ENCODE measurements around the gene METTL27. TPM values are rescaled to one million over a fixed set of nuclear protein-coding genes. Genes with fewer than 3 reads are reported as not detected.

METTL27 gene
- polyA plus RNA-seq, 4 donors, result 0.89 to 14.4 (median 2.5) TPM

DNA sequence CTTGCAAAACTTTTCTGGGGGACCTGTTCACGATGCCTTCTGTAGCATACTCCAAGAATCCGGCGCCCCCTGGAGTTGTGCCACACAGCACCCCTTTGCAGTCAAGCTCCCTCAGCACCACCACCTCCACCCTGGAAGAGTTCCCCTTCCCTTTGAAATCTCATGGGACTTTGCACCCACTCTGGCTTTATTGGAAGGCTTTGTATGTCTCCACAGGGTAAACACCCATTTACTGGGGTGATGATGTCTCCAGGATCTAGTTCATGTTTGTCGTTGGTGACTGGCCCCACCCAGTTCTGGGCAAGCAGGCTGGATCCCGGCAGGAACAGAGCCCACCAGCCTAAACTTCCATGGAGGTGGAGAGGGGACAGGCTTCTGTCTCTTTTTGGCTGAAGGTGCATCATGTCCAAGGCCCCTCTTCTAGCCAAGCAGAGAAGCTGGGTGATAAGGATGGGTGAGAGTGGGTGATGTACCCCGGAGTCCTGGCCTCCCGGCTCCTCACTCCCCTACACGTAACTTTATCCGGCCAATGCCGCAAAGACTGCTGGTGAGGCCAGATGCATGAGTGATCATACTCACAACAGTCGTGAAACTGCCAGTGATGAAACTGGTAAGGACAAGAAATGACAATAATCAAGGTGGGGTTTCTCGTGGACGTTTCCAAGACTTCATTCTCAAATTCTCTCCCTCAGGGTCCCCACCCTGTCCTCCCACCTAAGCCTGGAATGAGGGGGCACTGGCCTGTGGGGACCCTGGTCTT lies 12.2 kb downstream of the METTL27 start:
- FAIRE-seq (no peak), DNase-seq (peak; percentile 95 to 98)
- H3K27me3 ChIP-seq (ENCODE audit: control insufficient read depth in 3 of 3, insufficient read depth in 3 of 3, low read length in 3 of 3), result no peaks in the 10 kb centered on the region
- H3K4me1 ChIP-seq (ENCODE audit: control insufficient read depth in 3 of 3, insufficient read depth in 2 of 3, low read depth in 1 of 3, low read length in 2 of 3), result peaks cover 2 to 46% (median 3%) of the 10 kb centered on the region in 3 donors
- peaks cover 0 to 10% of the 10 kb centered on the region in 2 donors for H3K9me3 ChIP-seq (ENCODE audit: control insufficient read depth in 2 of 2, insufficient read depth in 1 of 2, low read depth in 1 of 2, low read length in 1 of 2)
- peak overlapping the region; percentile 31 to 88 (median 36) for H3K4me3 ChIP-seq (ENCODE audit: low read depth in 1 of 3, low read length in 3 of 3)
- peaks cover 0 to 26% (median 2%) of the 10 kb centered on the region in 3 donors for H3K36me3 ChIP-seq (ENCODE audit: control insufficient read depth in 3 of 3, insufficient read depth in 2 of 3, low read depth in 1 of 3, low read length in 3 of 3)
- 7 to 53% (median 27%) methylated on average over 13 of the region's 13 CpGs for WGBS, 3 donors
- peak overlapping the region; percentile 90 to 100 (median 97) for H3K27ac ChIP-seq (ENCODE audit: low read depth in 1 of 3, low read length in 2 of 3)

- 22 to 41% (median 28%) methylated on average over 7 of the region's 7 CpGs for WGBS, 3 donors
- Histone ChIP-seq H3K36me3 (ENCODE audit: control insufficient read depth in 3 of 3, insufficient read depth in 2 of 3, low read depth in 1 of 3, low read length in 3 of 3) (peaks cover 0 to 24% (median 2%) of the 10 kb centered on the region in 3 donors), H3K9me3 (ENCODE audit: control insufficient read depth in 2 of 2, insufficient read depth in 1 of 2, low read depth in 1 of 2, low read length in 1 of 2) (peaks cover 0 to 5% of the 10 kb centered on the region in 2 donors), H3K27ac (ENCODE audit: low read depth in 1 of 3, low read length in 2 of 3) (peak overlapping the region; percentile 90 to 100 (median 97)), H3K4me3 (ENCODE audit: low read depth in 1 of 3, low read length in 3 of 3) (peak overlapping the region in 2 of 3 donors; percentile 24 to 25), H3K27me3 (ENCODE audit: control insufficient read depth in 3 of 3, insufficient read depth in 3 of 3, low read length in 3 of 3) (no peaks in the 10 kb centered on the region), H3K4me1 (ENCODE audit: control insufficient read depth in 3 of 3, insufficient read depth in 2 of 3, low read depth in 1 of 3, low read length in 2 of 3) (peaks cover 2 to 46% (median 3%) of the 10 kb centered on the region in 3 donors)
- DNase-seq (peak in 1 of 2 donors; percentile 67), FAIRE-seq (no peak)
Measured at GRCh38 chr7:73829505-73829904, 12.8 kb downstream of the METTL27 start.

DNA sequence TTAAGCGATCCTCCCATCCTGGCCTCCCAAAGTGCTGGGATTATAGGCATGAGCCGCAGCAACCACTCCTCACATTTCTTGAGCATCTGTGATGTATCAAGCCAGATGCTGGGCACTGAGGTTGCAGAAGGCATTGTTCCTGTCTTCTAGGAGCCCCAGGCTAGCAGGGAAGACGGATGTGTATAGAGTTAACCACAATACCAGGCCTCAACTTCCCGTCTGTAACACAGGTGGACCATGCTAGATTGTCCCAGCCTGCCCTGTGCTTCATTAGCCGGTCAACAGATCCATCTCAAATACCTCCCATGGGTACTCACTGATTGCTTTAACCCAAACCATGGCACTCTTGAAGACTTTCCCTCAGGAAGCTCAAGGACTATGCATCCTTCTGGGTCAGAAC lies 13.3 kb downstream of the METTL27 start:
- FAIRE-seq, result no peak
- peak overlapping the region in 1 of 3 donors; percentile 9 for H3K4me3 ChIP-seq (ENCODE audit: low read depth in 1 of 3, low read length in 3 of 3)

DNA sequence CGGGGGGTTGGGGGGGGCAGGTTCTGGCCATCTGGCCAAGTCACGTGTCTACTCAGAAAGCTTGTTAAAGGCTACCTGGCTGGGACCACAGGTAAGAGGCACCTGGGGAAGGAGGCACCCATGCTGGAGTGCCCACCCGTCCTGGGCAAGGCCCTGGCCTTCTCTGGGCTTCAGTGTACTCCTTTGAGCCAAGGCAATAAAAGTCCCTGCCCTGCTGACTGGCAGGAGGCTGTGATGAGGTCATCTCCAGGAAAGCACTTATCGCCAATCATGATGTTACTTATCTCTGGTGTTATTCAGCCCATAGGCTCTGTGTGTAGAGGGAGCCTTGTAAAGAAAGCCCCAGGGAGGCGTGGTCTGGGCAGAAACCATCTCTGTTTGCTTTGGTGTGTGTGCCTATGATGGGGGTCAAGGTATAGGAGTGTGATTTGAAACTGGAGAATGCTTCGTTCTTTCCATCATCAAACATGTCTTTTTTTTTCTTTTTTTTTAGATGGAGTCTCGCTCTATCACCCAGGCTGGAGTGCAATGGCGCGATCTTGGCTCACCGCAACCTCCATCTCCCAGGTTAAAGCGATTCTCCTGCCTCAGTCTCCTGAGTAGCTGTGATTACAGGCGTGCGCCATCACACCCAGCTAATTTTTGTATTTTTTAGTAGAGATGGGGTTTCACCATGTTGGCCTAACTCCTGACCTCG lies 14.1 kb downstream of the METTL27 start:
- 22 to 55% (median 31%) methylated on average over 13 to 14 of the region's 14 CpGs for WGBS, 3 donors

More for the DNA sequence above, 13.3 kb downstream of the METTL27 start:
- DNase-seq, result peak in 1 of 2 donors; percentile 38
- no peaks in the 10 kb centered on the region for H3K27me3 ChIP-seq (ENCODE audit: control insufficient read depth in 3 of 3, insufficient read depth in 3 of 3, low read length in 3 of 3)
- H3K4me1 ChIP-seq (ENCODE audit: control insufficient read depth in 3 of 3, insufficient read depth in 2 of 3, low read depth in 1 of 3, low read length in 2 of 3), result peaks cover 2 to 50% (median 3%) of the 10 kb centered on the region in 3 donors
- peaks cover 0 to 24% (median 2%) of the 10 kb centered on the region in 3 donors for H3K36me3 ChIP-seq (ENCODE audit: control insufficient read depth in 3 of 3, insufficient read depth in 2 of 3, low read depth in 1 of 3, low read length in 3 of 3)
- WGBS, 3 donors, result 66 to 74% (median 67%) methylated on average over 5 of the region's 5 CpGs
- H3K9me3 ChIP-seq (ENCODE audit: control insufficient read depth in 2 of 2, insufficient read depth in 1 of 2, low read depth in 1 of 2, low read length in 1 of 2), result no peaks in the 10 kb centered on the region
- peak overlapping the region; percentile 90 to 100 (median 97) for H3K27ac ChIP-seq (ENCODE audit: low read depth in 1 of 3, low read length in 2 of 3)

DNA sequence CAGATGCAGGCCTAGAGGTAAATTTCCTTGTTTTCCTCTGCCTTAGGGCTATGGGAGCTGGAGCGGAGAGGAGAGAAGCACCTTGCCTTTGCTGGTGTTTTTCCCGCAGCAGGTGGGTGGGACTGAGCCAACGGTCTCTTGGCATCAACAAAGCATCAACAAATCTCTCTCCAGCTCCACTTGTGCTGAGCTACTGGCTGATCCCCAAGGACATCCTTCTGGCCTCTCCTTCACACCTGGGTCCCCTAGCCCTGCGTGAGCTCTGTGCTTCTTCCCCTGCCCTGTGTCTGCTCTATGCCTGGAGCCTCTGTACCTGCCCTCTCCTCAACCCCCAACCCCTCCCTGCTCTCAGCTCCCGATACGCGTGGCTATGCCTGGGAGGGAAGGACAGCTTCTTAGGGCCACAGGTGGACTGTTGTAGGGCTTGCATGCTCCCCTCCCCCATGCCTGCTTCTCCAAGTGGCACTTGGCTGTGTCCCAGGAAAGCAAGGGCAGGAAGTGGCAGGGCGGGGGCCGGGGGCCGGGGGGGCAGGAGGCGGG lies 14.7 kb downstream of the METTL27 start:
- H3K9me3 ChIP-seq (ENCODE audit: control insufficient read depth in 2 of 2, insufficient read depth in 1 of 2, low read depth in 1 of 2, low read length in 1 of 2), result no peaks in the 10 kb centered on the region
- no peak for FAIRE-seq
- peak overlapping the region; percentile 90 to 100 (median 97) for H3K27ac ChIP-seq (ENCODE audit: low read depth in 1 of 3, low read length in 2 of 3)
- DNase-seq, result peak; percentile 92 to 98
- H3K4me1 ChIP-seq (ENCODE audit: control insufficient read depth in 3 of 3, insufficient read depth in 2 of 3, low read depth in 1 of 3, low read length in 2 of 3), result peaks cover 2 to 56% (median 7%) of the 10 kb centered on the region in 3 donors
- WGBS, 3 donors, result 6 to 23% (median 19%) methylated on average over 7 to 11 of the region's 11 CpGs
- no peaks in the 10 kb centered on the region for H3K27me3 ChIP-seq (ENCODE audit: control insufficient read depth in 3 of 3, insufficient read depth in 3 of 3, low read length in 3 of 3)
- peaks cover 0 to 14% (median 2%) of the 10 kb centered on the region in 3 donors for H3K36me3 ChIP-seq (ENCODE audit: control insufficient read depth in 3 of 3, insufficient read depth in 2 of 3, low read depth in 1 of 3, low read length in 3 of 3)
- H3K4me3 ChIP-seq (ENCODE audit: low read depth in 1 of 3, low read length in 3 of 3), result no peak overlapping the region

More for the DNA sequence above, 14.1 kb downstream of the METTL27 start:
- H3K27me3 ChIP-seq (ENCODE audit: control insufficient read depth in 3 of 3, insufficient read depth in 3 of 3, low read length in 3 of 3), result no peaks in the 10 kb centered on the region
- no peaks in the 10 kb centered on the region for H3K9me3 ChIP-seq (ENCODE audit: control insufficient read depth in 2 of 2, insufficient read depth in 1 of 2, low read depth in 1 of 2, low read length in 1 of 2)
- no peak overlapping the region for H3K4me3 ChIP-seq (ENCODE audit: low read depth in 1 of 3, low read length in 3 of 3)
- FAIRE-seq, result no peak
- peak overlapping the region; percentile 90 to 100 (median 97) for H3K27ac ChIP-seq (ENCODE audit: low read depth in 1 of 3, low read length in 2 of 3)
- peaks cover 0 to 19% (median 2%) of the 10 kb centered on the region in 3 donors for H3K36me3 ChIP-seq (ENCODE audit: control insufficient read depth in 3 of 3, insufficient read depth in 2 of 3, low read depth in 1 of 3, low read length in 3 of 3)
- DNase-seq, result peak; percentile 97 to 99
- H3K4me1 ChIP-seq (ENCODE audit: control insufficient read depth in 3 of 3, insufficient read depth in 2 of 3, low read depth in 1 of 3, low read length in 2 of 3), result peaks cover 2 to 52% (median 5%) of the 10 kb centered on the region in 3 donors

- FAIRE-seq (no peak), DNase-seq (no peak)
- no peaks in the 10 kb centered on the region for H3K27me3 ChIP-seq (ENCODE audit: control insufficient read depth in 3 of 3, insufficient read depth in 3 of 3, low read length in 3 of 3)
- 75 to 86% (median 84%) methylated on average over 9 of the region's 9 CpGs for whole genome bisulfite sequencing, 3 donors
- H3K27ac ChIP-seq (ENCODE audit: low read depth in 1 of 3, low read length in 2 of 3), result no peak overlapping the region
- peaks cover 2 to 60% (median 7%) of the 10 kb centered on the region in 3 donors for H3K4me1 ChIP-seq (ENCODE audit: control insufficient read depth in 3 of 3, insufficient read depth in 2 of 3, low read depth in 1 of 3, low read length in 2 of 3)
- no peak overlapping the region for H3K4me3 ChIP-seq (ENCODE audit: low read depth in 1 of 3, low read length in 3 of 3)
- no peaks in the 10 kb centered on the region for H3K9me3 ChIP-seq (ENCODE audit: control insufficient read depth in 2 of 2, insufficient read depth in 1 of 2, low read depth in 1 of 2, low read length in 1 of 2)
- H3K36me3 ChIP-seq (ENCODE audit: control insufficient read depth in 3 of 3, insufficient read depth in 2 of 3, low read depth in 1 of 3, low read length in 3 of 3), result no peaks in the 10 kb centered on the region
Measured at GRCh38 chr7:73824986-73825385, 17.3 kb downstream of the METTL27 start.

DNA sequence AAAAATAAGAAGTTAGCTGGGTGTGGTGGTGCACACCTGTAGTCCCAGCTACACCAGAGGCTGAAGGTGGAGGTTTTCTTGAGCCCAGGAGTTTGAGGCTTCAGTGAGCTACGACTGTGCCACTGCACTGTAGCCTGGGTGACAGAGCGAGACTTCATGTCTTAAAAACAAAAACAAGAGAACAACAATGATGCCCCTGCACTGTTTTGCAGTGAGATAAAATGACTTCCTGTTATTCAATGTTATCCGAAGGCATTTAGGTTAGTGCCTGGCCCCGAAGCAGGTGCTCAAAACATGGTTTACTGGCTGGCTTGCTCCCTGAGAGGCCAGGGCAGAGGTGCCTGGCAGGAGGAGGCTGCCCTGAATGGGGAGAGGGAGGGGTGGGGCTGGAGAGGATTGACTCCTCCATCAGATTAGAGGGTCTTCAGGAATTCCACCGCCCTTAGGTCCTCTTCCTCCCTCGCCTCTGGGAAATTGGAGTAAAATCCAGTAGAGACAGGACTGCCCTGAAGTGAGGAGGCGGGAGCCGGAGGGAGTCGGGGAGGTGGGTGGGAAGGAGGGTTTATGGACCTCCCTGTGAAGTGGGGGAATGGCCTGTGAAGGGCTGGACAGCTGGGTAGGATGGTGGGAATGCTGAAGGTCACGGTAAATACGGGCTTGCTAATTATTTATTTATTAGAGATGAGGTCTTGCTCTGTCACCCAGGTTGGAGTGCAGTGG lies 18.3 kb downstream of the METTL27 start:
- no peak overlapping the region for H3K4me3 ChIP-seq (ENCODE audit: low read depth in 1 of 3, low read length in 3 of 3)
- FAIRE-seq, result no peak
- H3K4me1 ChIP-seq (ENCODE audit: control insufficient read depth in 3 of 3, insufficient read depth in 2 of 3, low read depth in 1 of 3, low read length in 2 of 3), result peaks cover 2 to 52% (median 5%) of the 10 kb centered on the region in 3 donors
- no peaks in the 10 kb centered on the region for H3K9me3 ChIP-seq (ENCODE audit: control insufficient read depth in 2 of 2, insufficient read depth in 1 of 2, low read depth in 1 of 2, low read length in 1 of 2)
- H3K36me3 ChIP-seq (ENCODE audit: control insufficient read depth in 3 of 3, insufficient read depth in 2 of 3, low read depth in 1 of 3, low read length in 3 of 3), result no peaks in the 10 kb centered on the region
- no peaks in the 10 kb centered on the region for H3K27me3 ChIP-seq (ENCODE audit: control insufficient read depth in 3 of 3, insufficient read depth in 3 of 3, low read length in 3 of 3)
- WGBS, 3 donors, result 71 to 76% (median 74%) methylated on average over 11 of the region's 11 CpGs
- peak overlapping the region in 1 of 3 donors; percentile 93 for H3K27ac ChIP-seq (ENCODE audit: low read depth in 1 of 3, low read length in 2 of 3)
- DNase-seq, result peak in 1 of 2 donors; percentile 13
